ENCODE results near the gene ASS1. TPM values are rescaled to one million over a fixed set of nuclear protein-coding genes. Genes with fewer than 3 reads are reported as not detected.

The ASS1 gene
- total and polyA plus RNA-seq, 3 donors from 2014 or later = 68.5 to 153 (median 90.2) TPM

DNA sequence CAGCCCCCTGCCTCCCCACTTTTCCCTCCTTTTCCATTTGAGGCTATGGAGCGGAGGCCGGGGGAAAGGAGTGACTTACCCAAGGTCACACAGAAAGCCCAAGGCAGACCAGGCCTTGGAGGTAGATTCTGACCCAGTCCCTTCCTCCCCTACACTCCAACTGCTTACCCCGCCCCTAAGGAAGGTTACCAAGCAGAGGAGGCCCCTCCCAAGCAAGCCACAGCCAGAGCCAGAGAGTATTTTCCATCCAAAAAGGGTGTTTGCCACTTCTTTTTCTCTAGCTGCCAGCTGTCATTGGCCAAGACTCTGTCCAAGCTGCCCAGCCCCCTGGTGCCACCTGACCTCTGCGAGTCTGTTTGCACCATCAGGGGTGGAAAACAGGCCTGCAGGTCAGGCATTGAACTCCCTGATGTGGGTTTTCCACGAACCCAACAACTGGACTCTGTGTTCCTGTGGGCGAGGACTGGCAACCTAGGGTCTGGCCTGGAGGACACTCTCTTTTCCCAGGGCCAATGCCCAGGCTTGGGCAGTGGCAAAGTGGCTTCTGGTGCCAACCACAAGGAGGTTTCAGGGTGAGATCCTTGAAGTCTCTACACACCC lies 6.3 kb upstream of the ASS1 start:
- DNase-seq = no peak
- Histone ChIP-seq H3K4me1 (peaks cover 3% of the 10 kb centered on the region), H3K36me3 (ENCODE audit: low read depth, missing control alignments) (no peaks in the 10 kb centered on the region), H3K27me3 (no peaks in the 10 kb centered on the region), H3K27ac (no peak overlapping the region), H3K9me3 (no peaks in the 10 kb centered on the region), H3K4me3 (no peak overlapping the region)
- intact Hi-C loops (cut with DNase I; ENCODE audit: low total_unique reads) = no loop called here
- no peak for TF ChIP-seq POLR2A (IDR thresholded peaks at IDR 0.05)
- TF ChIP-seq, protein P1, sequence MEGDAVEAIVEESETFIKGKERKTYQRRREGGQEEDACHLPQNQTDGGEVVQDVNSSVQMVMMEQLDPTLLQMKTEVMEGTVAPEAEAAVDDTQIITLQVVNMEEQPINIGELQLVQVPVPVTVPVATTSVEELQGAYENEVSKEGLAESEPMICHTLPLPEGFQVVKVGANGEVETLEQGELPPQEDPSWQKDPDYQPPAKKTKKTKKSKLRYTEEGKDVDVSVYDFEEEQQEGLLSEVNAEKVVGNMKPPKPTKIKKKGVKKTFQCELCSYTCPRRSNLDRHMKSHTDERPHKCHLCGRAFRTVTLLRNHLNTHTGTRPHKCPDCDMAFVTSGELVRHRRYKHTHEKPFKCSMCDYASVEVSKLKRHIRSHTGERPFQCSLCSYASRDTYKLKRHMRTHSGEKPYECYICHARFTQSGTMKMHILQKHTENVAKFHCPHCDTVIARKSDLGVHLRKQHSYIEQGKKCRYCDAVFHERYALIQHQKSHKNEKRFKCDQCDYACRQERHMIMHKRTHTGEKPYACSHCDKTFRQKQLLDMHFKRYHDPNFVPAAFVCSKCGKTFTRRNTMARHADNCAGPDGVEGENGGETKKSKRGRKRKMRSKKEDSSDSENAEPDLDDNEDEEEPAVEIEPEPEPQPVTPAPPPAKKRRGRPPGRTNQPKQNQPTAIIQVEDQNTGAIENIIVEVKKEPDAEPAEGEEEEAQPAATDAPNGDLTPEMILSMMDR (IDR thresholded peaks at IDR 0.05) = no peak
- 86 to 91% methylated on average over 6 of the region's 6 CpGs for WGBS, 2 donors

DNA sequence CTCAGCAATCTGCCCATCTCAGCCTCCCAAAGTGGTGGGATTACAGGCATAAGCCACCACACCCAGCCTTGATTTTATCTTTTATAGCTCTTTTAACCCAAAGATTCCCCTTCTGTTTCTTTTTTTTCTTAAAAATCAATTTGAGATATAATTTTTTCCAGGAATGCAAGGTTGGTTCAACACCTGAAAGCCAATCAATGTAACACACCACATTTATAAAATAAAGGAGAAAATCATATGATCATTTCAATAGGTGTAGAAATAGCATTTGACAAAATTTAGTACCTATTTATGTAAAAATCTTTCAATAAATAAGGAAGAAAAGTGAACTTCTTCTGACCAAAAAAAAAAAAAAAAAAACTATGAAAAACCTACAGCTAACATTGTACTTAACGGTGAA lies 3.7 kb upstream of the ASS1 start:
- Histone ChIP-seq H3K4me3 (no peak overlapping the region), H3K27ac (no peak overlapping the region), H3K36me3 (ENCODE audit: low read depth, missing control alignments) (no peaks in the 10 kb centered on the region), H3K9me3 (no peaks in the 10 kb centered on the region), H3K4me1 (peaks cover 8% of the 10 kb centered on the region), H3K27me3 (no peaks in the 10 kb centered on the region)
- WGBS, 2 donors = 100% methylated on average over 1 of the region's 1 CpG
- no peak for DNase-seq
- TF ChIP-seq, protein P1 (IDR thresholded peaks at IDR 0.05) = no peak
- no peak for TF ChIP-seq POLR2A (IDR thresholded peaks at IDR 0.05)
- intact Hi-C loops (cut with DNase I; ENCODE audit: low total_unique reads) = no loop called here

DNA sequence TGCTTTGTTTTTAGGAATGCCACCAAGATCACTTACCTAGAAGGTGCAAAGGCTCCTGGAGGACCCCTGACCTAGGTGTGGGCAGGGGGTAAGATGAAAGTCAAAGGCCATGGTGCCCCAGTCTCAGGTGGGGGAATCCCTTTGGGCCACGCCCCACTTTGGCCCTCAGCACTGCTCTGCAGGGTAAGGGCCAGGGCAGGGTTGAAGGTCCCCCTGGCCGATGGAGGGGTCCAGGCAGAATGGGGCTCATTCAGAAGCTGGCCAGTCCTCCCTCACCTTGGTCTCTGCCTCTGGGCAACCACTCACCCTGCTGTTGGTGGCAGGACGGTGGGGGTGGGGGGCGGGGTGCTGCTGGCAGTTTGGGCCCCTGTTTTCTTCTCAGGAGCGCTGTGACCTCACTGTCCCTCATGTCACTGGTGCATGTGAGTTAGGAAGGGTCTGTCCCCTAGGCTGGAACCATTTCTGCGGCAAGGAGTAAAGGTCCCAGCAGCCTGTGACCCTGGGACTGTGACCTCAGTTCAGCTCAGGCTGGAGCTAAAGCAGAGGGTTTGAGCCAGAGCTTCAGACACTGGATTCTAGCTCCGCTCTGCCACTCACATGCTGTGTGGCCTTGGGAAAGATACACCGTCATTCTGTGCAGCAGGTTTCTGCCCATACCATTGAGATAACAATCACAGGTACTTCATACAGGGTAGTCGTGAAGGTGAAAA lies 1.9 kb upstream of the ASS1 start:
- no peak for TF ChIP-seq POLR2A (IDR thresholded peaks at IDR 0.05)
- TF ChIP-seq, protein P1 (IDR thresholded peaks at IDR 0.05) = no peak
- Histone ChIP-seq H3K27ac (no peak overlapping the region), H3K27me3 (no peaks in the 10 kb centered on the region), H3K9me3 (no peaks in the 10 kb centered on the region), H3K36me3 (ENCODE audit: low read depth, missing control alignments) (no peaks in the 10 kb centered on the region), H3K4me1 (peaks cover 24% of the 10 kb centered on the region), H3K4me3 (no peak overlapping the region)
- 83 to 90% methylated on average over 6 to 9 of the region's 9 CpGs for WGBS, 2 donors
- intact Hi-C loops (cut with DNase I; ENCODE audit: low total_unique reads) = no loop called here
- no peak for DNase-seq

DNA sequence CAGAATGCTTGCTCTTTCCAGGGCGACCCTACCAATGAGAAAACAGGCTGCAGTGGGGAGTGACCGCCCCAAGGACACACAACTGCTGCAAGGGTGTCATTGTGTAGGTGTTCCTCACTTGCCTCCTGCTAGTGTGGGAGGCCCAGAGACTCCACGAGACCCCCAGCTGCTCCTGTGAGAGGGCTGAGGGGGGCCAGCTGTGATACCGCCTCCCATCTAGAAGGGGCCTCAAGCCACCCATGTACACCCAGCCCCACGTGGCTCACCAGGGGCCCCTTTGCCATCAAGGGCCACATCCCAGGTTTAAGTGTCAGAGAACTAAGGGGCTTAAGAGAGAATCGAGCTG lies 1.3 kb upstream of the ASS1 start:
- TF ChIP-seq, protein P1 (IDR thresholded peaks at IDR 0.05) = no peak
- Histone ChIP-seq H3K36me3 (ENCODE audit: low read depth, missing control alignments) (no peaks in the 10 kb centered on the region), H3K4me1 (peaks cover 25% of the 10 kb centered on the region), H3K9me3 (no peaks in the 10 kb centered on the region), H3K4me3 (no peak overlapping the region), H3K27me3 (no peaks in the 10 kb centered on the region), H3K27ac (no peak overlapping the region)
- intact Hi-C loops (cut with DNase I; ENCODE audit: low total_unique reads) = no loop called here
- WGBS, 2 donors = 65 to 86% methylated on average over 3 to 6 of the region's 6 CpGs
- DNase-seq = no peak

All from testis (tissue), 3 donors.